Endothelial cell (in vitro differentiated cells): Measurements from ENCODE around the gene BCAT1. TPM values are rescaled to one million over a fixed set of nuclear protein-coding genes. Genes with fewer than 3 reads are reported as not detected.

Experiments used
- DNase-seq: peaks from one replicate; pipeline ENCODE4 v3.0.0; 2021; ENCODE audit warnings: low spot score
- H3K27ac Mint-ChIP-seq: one replicate; pipeline ENCODE4 v1.8.0; 2021; ENCODE audit warnings: mixed read lengths, inconsistent platforms; ENCODE audit not compliant: unreplicated experiment
- H3K27me3 Mint-ChIP-seq: one replicate; pipeline ENCODE4 v1.8.0; 2021; ENCODE audit warnings: mild to moderate bottlenecking, moderate library complexity, mixed read lengths, inconsistent platforms; ENCODE audit not compliant: unreplicated experiment
- H3K36me3 Mint-ChIP-seq: one replicate; pipeline ENCODE4 v1.8.0; 2021; ENCODE audit warnings: mild to moderate bottlenecking, low read depth, mixed read lengths, inconsistent platforms; ENCODE audit not compliant: unreplicated experiment
- H3K4me1 Mint-ChIP-seq: one replicate; pipeline ENCODE4 v1.8.0; 2021; ENCODE audit warnings: mild to moderate bottlenecking, mixed read lengths, inconsistent platforms; ENCODE audit not compliant: unreplicated experiment
- H3K4me3 Mint-ChIP-seq: one replicate; pipeline ENCODE4 v1.8.0; 2021; ENCODE audit warnings: mild to moderate bottlenecking, mixed read lengths, inconsistent platforms; ENCODE audit not compliant: unreplicated experiment
- H3K9me3 Mint-ChIP-seq: one replicate; pipeline ENCODE4 v1.8.0; 2021; ENCODE audit warnings: mixed read lengths, inconsistent platforms; ENCODE audit not compliant: unreplicated experiment
- CTCF ChIP-seq: fragments of 200-600 bp; sonication (generic); IDR thresholded peaks from one replicate; pipeline ENCODE4 v1.5.0; 2021; ENCODE audit warnings: antibody characterized with exemption; ENCODE audit not compliant: unreplicated experiment
- total RNA-seq: library from RNA; stranded (reverse); fragmentation: NEBNext Ultra II Directional; extraction: Animal tissue kit (Norgen Biotek cat#: 25700); gene quantifications from one replicate; pipeline ENCODE4 v1.2.1, GENCODE V29; 2021; ENCODE audit not compliant: unreplicated experiment

BCAT1 gene
- total RNA-seq, 1 donor from 2014 or later, result 110 TPM

GRCh38 chr12:24788886-24789285 is 160.0 kb downstream of the BCAT1 start:
- Mint-ChIP-seq H3K27me3 (no peaks in the 10 kb centered on the region), H3K4me1 (no peaks in the 10 kb centered on the region), H3K9me3 (no peaks in the 10 kb centered on the region), H3K4me3 (no peak overlapping the region), H3K36me3 (no peaks in the 10 kb centered on the region), H3K27ac (no peak overlapping the region)
- DNase-seq, result no peak
- no peak for TF ChIP-seq CTCF

- no peak overlapping the region for H3K4me3 Mint-ChIP-seq
- H3K27ac Mint-ChIP-seq, result no peak overlapping the region
- TF ChIP-seq CTCF, result no peak
- DNase-seq, result no peak
- H3K27me3 Mint-ChIP-seq, result no peaks in the 10 kb centered on the region
- no peaks in the 10 kb centered on the region for H3K9me3 Mint-ChIP-seq
- H3K4me1 Mint-ChIP-seq, result no peaks in the 10 kb centered on the region
- no peaks in the 10 kb centered on the region for H3K36me3 Mint-ChIP-seq
These were observed 168.1 kb downstream of the BCAT1 start for GRCh38 chr12:24780697-24781368.

GRCh38 chr12:24778486-24779304 is 170.2 kb downstream of the BCAT1 start:
- no peak overlapping the region for H3K4me3 Mint-ChIP-seq
- peak; percentile 6 for DNase-seq
- no peak overlapping the region for H3K27ac Mint-ChIP-seq
- H3K27me3 Mint-ChIP-seq, result no peaks in the 10 kb centered on the region
- H3K9me3 Mint-ChIP-seq, result no peaks in the 10 kb centered on the region
- TF ChIP-seq CTCF, result peak; percentile 44
- no peaks in the 10 kb centered on the region for H3K36me3 Mint-ChIP-seq
- no peaks in the 10 kb centered on the region for H3K4me1 Mint-ChIP-seq

- H3K27ac Mint-ChIP-seq, result no peak overlapping the region
- no peaks in the 10 kb centered on the region for H3K36me3 Mint-ChIP-seq
- no peak for TF ChIP-seq CTCF
- DNase-seq, result no peak
- H3K9me3 Mint-ChIP-seq, result no peaks in the 10 kb centered on the region
- no peak overlapping the region for H3K4me3 Mint-ChIP-seq
- H3K27me3 Mint-ChIP-seq, result no peaks in the 10 kb centered on the region
- H3K4me1 Mint-ChIP-seq, result no peaks in the 10 kb centered on the region
These were observed 171.5 kb downstream of the BCAT1 start for GRCh38 chr12:24777359-24777758.

GRCh38 chr12:24776861-24777260 is 172.0 kb downstream of the BCAT1 start:
- H3K9me3 Mint-ChIP-seq, result no peaks in the 10 kb centered on the region
- H3K4me1 Mint-ChIP-seq, result no peaks in the 10 kb centered on the region
- no peak overlapping the region for H3K27ac Mint-ChIP-seq
- H3K4me3 Mint-ChIP-seq, result no peak overlapping the region
- TF ChIP-seq CTCF, result no peak
- no peaks in the 10 kb centered on the region for H3K36me3 Mint-ChIP-seq
- DNase-seq, result no peak
- no peaks in the 10 kb centered on the region for H3K27me3 Mint-ChIP-seq
